Measurements from ENCODE around the gene MAPKAPK2. TPM values are rescaled to one million over a fixed set of nuclear protein-coding genes. Genes with fewer than 3 reads are reported as not detected.

The MAPKAPK2 gene
- polyA plus RNA-seq, 1 donor from 2014 or later, result 9.0 TPM

- H3K79me2 ChIP-seq (replicated peaks; ENCODE audit: insufficient read depth, low read length), result peaks cover 10% of the 10 kb centered on the region
- peaks cover 15% of the 10 kb centered on the region for H3K27me3 ChIP-seq (ENCODE audit: insufficient read depth, low read depth, low read length)
- H3K36me3 ChIP-seq (ENCODE audit: insufficient read depth, low read length), result no peaks in the 10 kb centered on the region
- no peaks in the 10 kb centered on the region for H3K9me3 ChIP-seq (ENCODE audit: low read length)
- TF ChIP-seq RAD21 (conservative IDR thresholded peaks at IDR 0.05) (no peak), POLR2AphosphoS5 (IDR thresholded peaks at IDR 0.05) (no peak), MXI1 (conservative IDR thresholded peaks at IDR 0.05; ENCODE audit: poor library complexity, severe bottlenecking) (no peak), EP300 (conservative IDR thresholded peaks at IDR 0.05; ENCODE audit: poor library complexity, severe bottlenecking) (no peak)
- no peak overlapping the region for H3K4me2 ChIP-seq (ENCODE audit: low read length)
- H3F3A ChIP-seq (ENCODE audit: insufficient read depth, low read length, poor library complexity, severe bottlenecking), result no peaks in the 10 kb centered on the region
- H3K9me2 ChIP-seq (ENCODE audit: insufficient read depth, low read length), result no peaks in the 10 kb centered on the region
- no peaks in the 10 kb centered on the region for H4K20me1 ChIP-seq (ENCODE audit: insufficient read depth)
- H3K27ac ChIP-seq (ENCODE audit: low read length), result no peak overlapping the region
- H2AFZ ChIP-seq (ENCODE audit: low read depth, low read length), result no peak overlapping the region
- no peak overlapping the region for H3K9ac ChIP-seq (ENCODE audit: low read length)
- no peak overlapping the region for H3K4me3 ChIP-seq (ENCODE audit: low read length)
These were observed 3.3 kb upstream of the MAPKAPK2 start for GRCh38 chr1:206681359-206681758.

GRCh38 chr1:206682111-206682510 lies 2.6 kb upstream of the MAPKAPK2 start:
- Histone ChIP-seq H3K27me3 (ENCODE audit: insufficient read depth, low read depth, low read length) (peaks cover 15% of the 10 kb centered on the region), H3F3A (ENCODE audit: insufficient read depth, low read length, poor library complexity, severe bottlenecking) (no peaks in the 10 kb centered on the region), H4K20me1 (ENCODE audit: insufficient read depth) (no peaks in the 10 kb centered on the region), H3K79me2 (replicated peaks; ENCODE audit: insufficient read depth, low read length) (peaks cover 17% of the 10 kb centered on the region), H3K9ac (ENCODE audit: low read length) (no peak overlapping the region), H2AFZ (ENCODE audit: low read depth, low read length) (no peak overlapping the region), H3K4me3 (ENCODE audit: low read length) (no peak overlapping the region), H3K9me2 (ENCODE audit: insufficient read depth, low read length) (no peaks in the 10 kb centered on the region), H3K9me3 (ENCODE audit: low read length) (no peaks in the 10 kb centered on the region), H3K36me3 (ENCODE audit: insufficient read depth, low read length) (no peaks in the 10 kb centered on the region), H3K4me2 (ENCODE audit: low read length) (no peak overlapping the region), H3K27ac (ENCODE audit: low read length) (no peak overlapping the region)
- no peak for TF ChIP-seq POLR2AphosphoS5 (IDR thresholded peaks at IDR 0.05)
- no peak for TF ChIP-seq SMC3 (conservative IDR thresholded peaks at IDR 0.05; ENCODE audit: poor library complexity)
- TF ChIP-seq CTCF (IDR thresholded peaks at IDR 0.05; ENCODE audit: poor library complexity, severe bottlenecking), result no peak
- TF ChIP-seq TAF1 (IDR thresholded peaks at IDR 0.05; ENCODE audit: low read depth), result no peak
- TF ChIP-seq RAD21 (conservative IDR thresholded peaks at IDR 0.05), result no peak
- no peak for TF ChIP-seq EZH2 (IDR thresholded peaks at IDR 0.05; ENCODE audit: borderline replicate concordance, insufficient read depth, low read length, poor library complexity, severe bottlenecking)
- no peak for TF ChIP-seq EP300 (conservative IDR thresholded peaks at IDR 0.05; ENCODE audit: poor library complexity, severe bottlenecking)
- no peak for TF ChIP-seq REST (IDR thresholded peaks at IDR 0.05; ENCODE audit: borderline replicate concordance)
- TF ChIP-seq MXI1 (conservative IDR thresholded peaks at IDR 0.05; ENCODE audit: poor library complexity, severe bottlenecking), result no peak
